NCI-H510A treated with DMSO at 0.1 percent for 48 hours (cell line): ENCODE measurements around the gene USP46.

Experiments
- DNase-seq: peaks from one replicate; lab custom pipeline; 2025; lab: John Stamatoyannopoulos, UW

Gene USP46

GRCh38 chr4:52573551-52573950 lies 85.5 kb downstream of the USP46 start:
- DNase-seq = no peak

- no peak for DNase-seq
Measured at GRCh38 chr4:52572936-52573485, 86.1 kb downstream of the USP46 start.

- DNase-seq = no peak
Measured at GRCh38 chr4:52568351-52568750, 90.8 kb downstream of the USP46 start.

- DNase-seq = no peak
Measured at GRCh38 chr4:52566136-52567031, 92.7 kb downstream of the USP46 start.

GRCh38 chr4:52560844-52561280 lies 98.2 kb downstream of the USP46 start:
- DNase-seq = no peak

GRCh38 chr4:52555356-52555716 lies 103.8 kb downstream of the USP46 start:
- no peak for DNase-seq

- no peak for DNase-seq
Measured at GRCh38 chr4:52554612-52555355, 104.3 kb downstream of the USP46 start.

- no peak for DNase-seq
Measured at GRCh38 chr4:52552778-52553177, 106.3 kb downstream of the USP46 start.

- DNase-seq = no peak
Measured at GRCh38 chr4:52551487-52551886, 107.6 kb downstream of the USP46 start.

GRCh38 chr4:52550186-52550585 lies 108.9 kb downstream of the USP46 start:
- DNase-seq = no peak

GRCh38 chr4:52548818-52549570 lies 110.1 kb downstream of the USP46 start:
- DNase-seq = no peak

GRCh38 chr4:52546449-52546848 lies 112.7 kb downstream of the USP46 start:
- DNase-seq = no peak

- DNase-seq = peak; percentile 19
Measured at GRCh38 chr4:52545099-52546069, 113.7 kb downstream of the USP46 start.
